ENCODE results near the gene RHBDL3.

The RHBDL3 gene

GRCh38 chr17:32330147-32330546 is 64.5 kb downstream of the RHBDL3 start:
- DNase-seq (ENCODE audit: extremely low read depth, low read depth), result no peak
- no peak for TF ChIP-seq CTCF (IDR thresholded peaks at IDR 0.05; ENCODE audit: low read depth, low read length)

GRCh38 chr17:32331243-32332040 is 65.8 kb downstream of the RHBDL3 start:
- TF ChIP-seq CTCF (IDR thresholded peaks at IDR 0.05; ENCODE audit: low read depth, low read length), result no peak
- DNase-seq (ENCODE audit: extremely low read depth, low read depth), result no peak

GRCh38 chr17:32333187-32333586 is 67.6 kb downstream of the RHBDL3 start:
- no peak for TF ChIP-seq CTCF (IDR thresholded peaks at IDR 0.05; ENCODE audit: low read depth, low read length)

GRCh38 chr17:32335046-32335445 is 69.4 kb downstream of the RHBDL3 start:
- no peak for DNase-seq (ENCODE audit: extremely low read depth, low read depth)
- no peak for TF ChIP-seq CTCF (IDR thresholded peaks at IDR 0.05; ENCODE audit: low read depth, low read length)

More at GRCh38 chr17:32333187-32333586, 67.6 kb downstream of the RHBDL3 start:
- no peak for DNase-seq (ENCODE audit: extremely low read depth, low read depth)

- no peak for TF ChIP-seq CTCF (IDR thresholded peaks at IDR 0.05; ENCODE audit: low read depth, low read length)
- no peak for DNase-seq (ENCODE audit: extremely low read depth, low read depth)
Measured at GRCh38 chr17:32335687-32336086, 70.1 kb downstream of the RHBDL3 start.

GRCh38 chr17:32341141-32341856 is 75.7 kb downstream of the RHBDL3 start:
- no peak for DNase-seq (ENCODE audit: extremely low read depth, low read depth)
- no peak; the same call in 1 of the 2 replicates for TF ChIP-seq CTCF (IDR thresholded peaks at IDR 0.05; ENCODE audit: low read depth, low read length)
